GM21529 (cell line): ENCODE data around the gene EPHB6.
A peak's percentile ranks its signal among the peaks of the same experiment; 100 is the strongest.

Experiments used
- ATAC-seq: cut with Tn5 transposase; IDR thresholded peaks from one replicate; pipeline ENCODE4 v1.9.1; 2021; ENCODE audit not compliant: unreplicated experiment

Gene EPHB6

DNA sequence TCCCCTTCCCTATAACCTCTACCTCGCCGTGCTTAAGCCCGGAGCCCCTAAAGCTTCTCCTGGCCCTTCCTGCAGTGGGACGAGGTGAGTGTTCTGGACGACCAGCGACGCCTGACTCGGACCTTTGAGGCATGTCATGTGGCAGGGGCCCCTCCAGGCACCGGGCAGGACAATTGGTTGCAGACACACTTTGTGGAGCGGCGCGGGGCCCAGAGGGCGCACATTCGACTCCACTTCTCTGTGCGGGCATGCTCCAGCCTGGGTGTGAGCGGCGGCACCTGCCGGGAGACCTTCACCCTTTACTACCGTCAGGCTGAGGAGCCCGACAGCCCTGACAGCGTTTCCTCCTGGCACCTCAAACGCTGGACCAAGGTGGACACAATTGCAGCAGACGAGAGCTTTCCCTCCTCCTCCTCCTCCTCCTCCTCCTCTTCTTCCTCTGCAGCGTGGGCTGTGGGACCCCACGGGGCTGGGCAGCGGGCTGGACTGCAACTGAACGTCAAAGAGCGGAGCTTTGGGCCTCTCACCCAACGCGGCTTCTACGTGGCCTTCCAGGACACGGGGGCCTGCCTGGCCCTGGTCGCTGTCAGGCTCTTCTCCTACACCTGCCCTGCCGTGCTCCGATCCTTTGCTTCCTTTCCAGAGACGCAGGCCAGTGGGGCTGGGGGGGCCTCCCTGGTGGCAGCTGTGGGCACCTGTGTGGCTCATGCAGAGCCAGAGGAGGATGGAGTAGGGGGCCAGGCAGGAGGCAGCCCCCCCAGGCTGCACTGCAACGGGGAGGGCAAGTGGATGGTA is 9.2 kb downstream of the EPHB6 start:
- no peak for ATAC-seq

DNA sequence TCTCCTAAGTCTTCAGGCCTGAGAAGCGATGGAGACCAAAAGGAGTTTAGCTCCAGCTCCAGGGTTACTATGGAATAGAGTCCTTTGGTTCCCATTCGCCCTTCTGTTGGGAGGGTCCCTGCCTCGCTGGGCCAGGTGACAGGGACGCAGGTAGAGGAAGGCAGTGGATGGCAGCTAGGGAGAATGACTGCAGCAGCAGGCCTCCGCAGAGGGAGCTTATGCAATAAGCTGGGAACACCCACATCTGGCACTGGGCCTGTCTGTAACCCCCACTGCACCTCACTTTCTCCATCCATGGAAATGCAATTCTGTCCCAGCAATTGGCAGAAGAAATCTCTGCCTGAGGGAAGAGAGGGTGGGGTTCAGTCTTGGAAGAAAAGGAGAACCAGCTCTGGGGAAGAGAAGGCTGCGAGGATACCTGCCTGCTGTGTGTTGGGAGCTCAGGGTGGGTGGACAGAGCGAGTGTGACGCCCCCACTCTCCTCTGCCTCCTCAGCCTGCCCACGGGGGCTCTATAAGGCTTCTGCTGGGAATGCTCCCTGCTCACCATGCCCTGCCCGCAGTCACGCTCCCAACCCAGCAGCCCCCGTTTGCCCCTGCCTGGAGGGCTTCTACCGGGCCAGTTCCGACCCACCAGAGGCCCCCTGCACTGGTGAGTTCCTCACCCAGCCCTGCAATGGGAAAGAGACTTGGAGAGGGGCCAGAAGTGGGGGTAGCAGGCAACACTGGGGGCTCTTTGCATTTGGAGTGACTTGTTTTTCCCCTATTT is 10.3 kb downstream of the EPHB6 start:
- ATAC-seq, result no peak

DNA sequence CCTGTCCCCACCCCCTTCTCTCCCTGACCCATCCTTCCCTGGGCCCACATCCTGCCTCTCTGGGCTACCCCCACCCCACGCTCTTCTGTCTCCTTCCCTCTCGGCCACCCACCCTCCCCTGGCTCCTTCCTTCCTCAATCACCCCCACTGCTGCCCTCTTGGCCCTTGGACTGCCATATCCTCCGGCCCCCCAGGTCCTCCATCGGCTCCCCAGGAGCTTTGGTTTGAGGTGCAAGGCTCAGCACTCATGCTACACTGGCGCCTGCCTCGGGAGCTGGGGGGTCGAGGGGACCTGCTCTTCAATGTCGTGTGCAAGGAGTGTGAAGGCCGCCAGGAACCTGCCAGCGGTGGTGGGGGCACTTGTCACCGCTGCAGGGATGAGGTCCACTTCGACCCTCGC is 10.9 kb downstream of the EPHB6 start:
- no peak for ATAC-seq

DNA sequence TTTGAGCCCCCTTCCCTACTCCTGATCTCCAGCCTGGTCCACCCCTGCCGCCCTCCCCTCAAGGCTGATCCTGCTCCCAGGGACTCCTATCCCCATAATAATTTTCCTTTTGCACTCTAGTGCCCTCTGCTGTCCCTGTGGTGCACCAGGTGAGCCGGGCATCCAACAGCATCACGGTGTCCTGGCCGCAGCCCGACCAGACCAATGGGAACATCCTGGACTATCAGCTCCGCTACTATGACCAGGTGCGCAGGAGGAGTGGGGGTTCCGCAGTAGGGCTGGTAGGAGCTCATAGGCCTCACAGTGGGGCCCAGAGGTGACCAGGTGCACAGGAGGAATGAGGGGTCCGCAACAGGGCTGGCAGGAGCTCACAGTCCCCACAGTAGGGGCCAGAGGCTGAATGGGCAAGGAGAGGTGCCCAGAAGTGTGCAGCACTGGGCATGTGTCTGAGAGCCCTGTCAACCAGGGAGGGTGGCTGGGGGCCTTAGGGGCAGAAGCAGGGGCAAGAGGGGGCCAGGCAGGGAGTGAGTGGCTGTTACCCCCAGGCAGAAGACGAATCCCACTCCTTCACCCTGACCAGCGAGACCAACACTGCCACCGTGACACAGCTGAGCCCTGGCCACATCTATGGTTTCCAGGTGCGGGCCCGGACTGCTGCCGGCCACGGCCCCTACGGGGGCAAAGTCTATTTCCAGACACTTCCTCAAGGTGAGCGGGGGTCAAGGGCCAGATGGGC is 11.7 kb downstream of the EPHB6 start:
- no peak for ATAC-seq

DNA sequence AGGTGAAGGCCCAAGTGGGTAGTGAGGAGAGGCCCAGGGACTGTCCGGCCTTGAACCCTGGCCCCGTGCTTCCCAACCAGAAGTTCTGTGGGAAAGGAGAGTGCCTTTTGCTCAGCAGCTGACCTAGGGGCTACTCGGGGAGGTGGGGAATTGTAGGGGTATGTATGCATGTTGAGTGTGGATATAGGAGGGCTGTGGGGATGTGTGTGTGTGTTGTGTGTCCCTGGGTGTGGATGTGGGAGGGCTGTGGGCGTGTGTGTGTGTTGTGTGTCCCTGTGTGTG is 12.2 kb downstream of the EPHB6 start:
- ATAC-seq, result no peak

DNA sequence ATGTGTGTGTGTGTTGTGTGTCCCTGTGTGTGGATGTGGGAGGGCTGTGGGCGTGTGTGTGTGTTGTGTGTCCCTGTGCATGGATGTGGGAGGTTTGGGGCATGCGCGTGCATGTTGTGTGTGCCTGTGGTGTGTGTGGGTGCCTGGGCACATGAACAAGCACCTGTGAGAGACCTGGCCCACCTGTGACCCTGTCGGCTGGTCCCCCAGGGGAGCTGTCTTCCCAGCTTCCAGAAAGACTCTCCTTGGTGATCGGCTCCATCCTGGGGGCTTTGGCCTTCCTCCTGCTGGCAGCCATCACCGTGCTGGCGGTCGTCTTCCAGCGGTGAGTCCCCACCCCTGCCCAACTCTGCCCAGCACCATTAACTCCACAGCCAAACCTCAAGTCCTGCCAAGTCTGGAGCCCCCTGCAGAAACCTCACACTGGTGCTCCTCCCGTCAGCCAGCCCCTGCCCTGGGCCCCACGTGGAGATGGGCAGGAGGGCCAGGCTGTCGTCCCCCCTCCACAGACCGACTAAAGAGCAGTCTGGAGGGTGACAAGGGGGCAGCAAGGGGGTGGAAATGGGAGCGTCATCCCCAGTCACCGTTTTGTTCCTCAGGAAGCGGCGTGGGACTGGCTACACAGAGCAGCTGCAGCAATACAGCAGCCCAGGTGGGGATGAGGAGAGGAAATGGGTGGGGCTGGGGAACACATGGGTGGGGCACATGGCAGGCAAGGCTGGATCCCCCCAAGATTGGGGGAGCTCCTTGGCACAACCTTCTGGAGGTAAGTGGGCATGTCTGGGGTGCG is 12.7 kb downstream of the EPHB6 start:
- no peak for ATAC-seq

DNA sequence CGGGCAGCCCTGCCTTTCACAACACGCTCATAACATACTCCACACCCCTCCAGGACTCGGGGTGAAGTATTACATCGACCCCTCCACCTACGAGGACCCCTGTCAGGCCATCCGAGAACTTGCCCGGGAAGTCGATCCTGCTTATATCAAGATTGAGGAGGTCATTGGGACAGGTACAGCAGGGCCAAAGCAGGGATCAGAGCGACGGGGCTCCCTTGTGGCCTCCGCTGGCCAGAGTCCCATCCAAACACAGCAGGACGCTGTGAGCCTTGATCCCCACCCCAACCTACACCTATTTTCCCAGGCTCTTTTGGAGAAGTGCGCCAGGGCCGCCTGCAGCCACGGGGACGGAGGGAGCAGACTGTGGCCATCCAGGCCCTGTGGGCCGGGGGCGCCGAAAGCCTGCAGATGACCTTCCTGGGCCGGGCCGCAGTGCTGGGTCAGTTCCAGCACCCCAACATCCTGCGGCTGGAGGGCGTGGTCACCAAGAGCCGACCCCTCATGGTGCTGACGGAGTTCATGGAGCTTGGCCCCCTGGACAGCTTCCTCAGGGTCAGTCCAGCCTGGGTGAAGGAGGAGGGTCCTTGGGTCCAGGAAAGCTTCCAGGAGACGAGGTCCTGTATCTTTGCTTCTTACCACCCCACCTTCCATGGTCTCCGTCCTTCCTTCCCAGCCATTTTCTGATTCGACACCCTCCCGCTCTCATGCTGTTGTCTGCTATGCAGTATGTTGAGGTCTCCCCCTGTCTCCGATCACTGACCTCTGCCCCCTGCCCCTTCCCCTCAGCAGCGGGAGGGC is 13.5 kb downstream of the EPHB6 start:
- ATAC-seq, result no peak

DNA sequence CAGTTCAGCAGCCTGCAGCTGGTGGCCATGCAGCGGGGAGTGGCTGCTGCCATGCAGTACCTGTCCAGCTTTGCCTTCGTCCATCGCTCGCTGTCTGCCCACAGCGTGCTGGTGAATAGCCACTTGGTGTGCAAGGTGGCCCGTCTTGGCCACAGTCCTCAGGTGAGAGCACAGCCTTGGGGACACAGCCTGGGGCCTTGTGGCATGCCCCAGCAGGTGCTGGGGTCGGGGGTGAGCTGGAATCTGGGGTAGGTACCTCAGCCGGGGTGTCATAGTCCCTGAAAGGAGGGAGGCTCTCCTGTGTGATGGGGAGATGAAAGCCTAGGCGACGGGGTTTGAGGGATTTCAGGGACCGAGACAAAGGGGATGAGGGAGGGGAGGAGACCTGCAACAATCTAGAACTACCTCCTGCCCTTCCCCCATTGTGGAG is 14.1 kb downstream of the EPHB6 start:
- no peak for ATAC-seq

DNA sequence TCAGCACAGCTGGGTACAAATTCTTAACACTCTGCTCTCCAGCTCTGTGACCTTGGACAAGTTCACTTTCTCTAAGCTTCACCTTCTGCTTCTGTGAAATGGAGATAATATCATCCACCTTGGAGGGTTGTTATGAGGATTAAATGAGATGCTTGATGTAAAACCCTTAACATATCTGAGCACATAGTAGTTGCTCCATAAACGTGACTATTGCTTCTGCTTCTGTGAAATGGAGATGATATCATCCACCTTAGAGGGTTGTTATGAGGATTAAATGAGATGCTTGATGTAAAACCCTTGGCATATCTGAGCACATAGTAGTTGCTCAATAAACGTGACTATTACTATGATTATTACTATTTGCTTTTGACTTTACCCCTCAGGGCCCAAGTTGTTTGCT is 14.6 kb downstream of the EPHB6 start:
- no peak for ATAC-seq

DNA sequence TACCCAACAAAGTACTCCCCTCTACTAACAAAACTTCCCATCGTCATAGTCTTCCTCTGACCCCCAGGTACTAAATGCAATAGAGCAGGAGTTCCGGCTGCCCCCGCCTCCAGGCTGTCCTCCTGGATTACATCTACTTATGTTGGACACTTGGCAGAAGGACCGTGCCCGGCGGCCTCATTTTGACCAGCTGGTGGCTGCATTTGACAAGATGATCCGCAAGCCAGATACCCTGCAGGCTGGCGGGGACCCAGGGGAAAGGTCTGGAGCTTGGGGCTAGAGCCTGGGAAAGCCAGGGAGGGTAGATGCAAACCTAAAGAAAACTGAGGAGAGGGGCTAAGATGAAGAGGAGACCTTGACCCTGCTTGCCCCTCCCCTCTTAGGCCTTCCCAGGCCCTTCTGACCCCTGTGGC is 15.3 kb downstream of the EPHB6 start:
- no peak for ATAC-seq

DNA sequence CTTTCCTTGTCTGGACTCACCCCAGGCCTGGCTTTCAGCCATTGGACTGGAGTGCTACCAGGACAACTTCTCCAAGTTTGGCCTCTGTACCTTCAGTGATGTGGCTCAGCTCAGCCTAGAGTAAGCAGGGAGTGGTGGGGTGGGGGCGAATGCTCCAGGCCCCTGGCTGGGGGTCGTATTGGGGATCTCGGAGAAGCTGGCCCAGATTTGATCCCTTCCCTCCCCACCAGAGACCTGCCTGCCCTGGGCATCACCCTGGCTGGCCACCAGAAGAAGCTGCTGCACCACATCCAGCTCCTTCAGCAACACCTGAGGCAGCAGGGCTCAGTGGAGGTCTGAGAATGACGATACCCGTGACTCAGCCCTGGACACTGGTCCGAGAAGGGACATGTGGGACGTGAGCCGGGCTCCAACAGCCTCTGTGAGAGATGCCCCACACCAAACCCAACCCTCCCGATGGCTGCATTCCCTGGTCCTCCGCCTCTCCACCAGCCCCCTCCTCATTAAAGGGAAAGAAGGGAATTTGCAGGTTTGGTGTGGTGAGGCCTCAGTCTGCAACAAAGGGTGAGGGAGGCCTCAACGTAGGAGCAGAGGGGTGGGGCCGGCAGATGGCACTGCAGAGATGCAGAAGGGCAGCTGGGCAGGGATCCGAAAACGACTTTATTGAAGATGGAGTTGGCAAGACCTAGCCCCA is 15.8 kb downstream of the EPHB6 start:
- ATAC-seq, result no peak

DNA sequence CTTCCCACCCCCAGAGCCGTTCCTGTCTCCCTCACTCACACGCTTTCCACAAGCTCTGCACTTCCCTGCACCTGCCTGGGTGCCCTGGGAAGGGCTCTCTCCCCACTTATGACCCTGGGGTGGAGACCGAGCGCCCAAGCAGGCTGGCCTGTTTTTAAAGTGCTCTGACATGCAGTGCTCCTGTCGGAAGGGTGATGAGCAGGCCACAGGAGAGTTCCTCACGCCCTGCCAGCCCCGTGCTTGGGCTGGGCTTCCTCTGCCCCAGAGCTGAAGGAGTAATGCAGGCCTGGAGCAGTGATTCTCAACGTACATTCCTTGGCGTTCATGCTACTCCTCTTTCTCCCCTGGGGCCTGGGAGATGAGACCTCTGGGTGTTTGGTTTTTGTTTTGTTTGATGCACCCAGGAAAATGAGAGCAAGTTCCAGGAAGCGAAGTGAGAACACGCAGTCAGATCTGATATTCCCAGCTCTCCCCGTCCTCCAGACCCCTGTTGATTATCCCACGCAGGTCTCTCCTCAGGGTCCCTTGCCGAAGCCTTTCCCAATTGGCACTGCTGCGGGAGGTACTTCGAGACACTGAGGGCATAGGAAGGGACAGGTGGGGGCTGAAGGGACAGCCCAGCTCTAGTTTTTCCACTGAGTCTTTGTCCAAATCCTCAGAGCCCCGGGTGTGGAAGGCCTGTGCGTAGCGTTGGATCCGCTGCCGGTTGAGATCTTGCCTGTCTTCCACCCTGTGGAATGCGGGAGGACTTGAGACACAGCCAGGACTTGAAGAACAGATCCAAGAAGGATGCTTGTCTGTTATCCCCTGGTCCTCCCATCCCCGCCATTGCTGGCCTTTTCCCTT is 16.6 kb downstream of the EPHB6 start:
- ATAC-seq, result no peak

DNA sequence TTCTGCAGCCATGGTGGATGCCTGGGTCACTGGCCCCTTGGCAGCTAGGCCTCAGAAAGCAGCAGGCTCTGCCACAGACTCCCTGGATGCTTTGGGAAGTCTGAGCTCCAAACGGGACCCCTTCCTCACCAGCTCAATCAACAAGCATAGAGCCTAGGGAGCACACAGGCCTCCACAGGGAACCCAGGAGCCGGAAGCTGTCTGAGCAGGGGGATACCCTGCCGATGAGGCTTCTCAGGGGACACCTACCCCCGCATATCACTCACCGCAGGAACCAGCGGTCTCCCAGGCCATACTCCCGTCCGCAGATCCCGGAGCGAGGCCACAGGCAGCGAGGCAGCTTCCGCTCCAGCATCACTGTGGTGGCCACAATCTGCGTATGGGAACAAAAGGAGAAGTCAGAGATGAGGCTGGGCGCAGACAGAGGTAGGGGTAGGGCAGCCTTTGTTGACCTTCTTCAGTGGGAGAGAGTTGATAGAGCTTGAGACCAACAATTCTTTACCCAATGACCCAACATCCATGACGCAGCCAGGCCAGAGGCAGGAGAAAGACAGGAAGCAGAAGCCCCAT is 17.3 kb downstream of the EPHB6 start:
- no peak for ATAC-seq

DNA sequence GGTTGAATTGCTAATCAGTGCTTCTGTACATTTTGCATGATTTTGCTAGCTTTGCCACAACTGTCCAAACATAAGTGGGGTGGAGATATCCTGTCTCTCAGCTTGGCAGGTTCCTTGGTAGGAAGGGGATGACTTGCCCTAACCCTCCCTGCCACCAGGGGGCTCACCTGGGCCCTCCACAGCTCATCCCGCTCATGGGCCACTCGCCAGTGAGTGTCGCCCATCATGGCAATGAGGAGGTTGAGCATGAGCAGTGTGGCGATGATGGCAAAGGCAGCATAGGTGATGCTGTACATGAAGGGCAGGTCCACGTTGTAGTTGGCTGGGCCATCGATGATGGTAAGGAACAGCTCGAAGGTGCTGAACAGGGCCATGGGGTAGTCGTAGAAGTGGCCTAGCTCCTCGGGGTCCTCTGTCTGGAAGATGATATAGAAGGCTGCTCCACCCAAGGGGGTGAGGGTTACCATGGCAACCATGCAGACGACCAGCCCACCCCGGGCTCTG is 18.5 kb downstream of the EPHB6 start:
- ATAC-seq, result peak; percentile 81

DNA sequence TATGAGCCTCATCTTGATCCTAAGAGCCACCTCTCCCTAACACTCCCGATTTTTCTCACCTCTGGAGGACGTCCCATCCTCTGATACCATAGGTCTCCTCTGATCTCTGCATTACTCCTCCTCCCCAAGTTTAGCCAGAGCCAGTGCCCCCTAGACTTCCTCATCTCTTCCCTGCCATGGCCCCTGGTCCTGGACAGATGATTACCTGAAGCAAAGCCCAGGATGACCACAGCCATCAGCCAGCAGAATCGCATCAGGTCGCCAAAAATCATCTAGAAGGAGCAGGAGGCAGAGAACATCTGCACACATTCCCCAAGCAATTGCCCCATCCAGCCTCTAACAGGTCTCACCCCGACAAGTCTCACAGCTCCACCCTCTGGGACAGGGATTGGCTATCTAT is 19.0 kb downstream of the EPHB6 start:
- no peak for ATAC-seq

DNA sequence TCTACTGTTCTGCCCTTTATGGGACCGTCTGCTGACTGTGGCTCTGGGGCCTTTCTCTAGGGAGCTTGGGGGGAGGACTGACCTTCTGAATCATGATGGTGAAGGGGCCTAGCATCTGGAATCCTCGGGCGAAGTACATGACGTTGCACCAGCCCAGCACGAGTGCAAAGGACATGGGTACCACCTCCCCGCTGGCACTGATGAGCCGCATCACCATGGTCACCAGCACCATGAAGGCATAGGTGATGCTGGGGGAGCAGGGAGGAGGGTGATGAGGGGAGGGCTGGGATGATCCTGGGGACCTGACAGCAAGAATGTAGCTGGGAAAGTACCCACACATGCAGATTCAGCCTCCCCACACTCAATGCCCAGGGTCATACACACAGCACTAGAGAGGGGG is 19.5 kb downstream of the EPHB6 start:
- no peak for ATAC-seq

DNA sequence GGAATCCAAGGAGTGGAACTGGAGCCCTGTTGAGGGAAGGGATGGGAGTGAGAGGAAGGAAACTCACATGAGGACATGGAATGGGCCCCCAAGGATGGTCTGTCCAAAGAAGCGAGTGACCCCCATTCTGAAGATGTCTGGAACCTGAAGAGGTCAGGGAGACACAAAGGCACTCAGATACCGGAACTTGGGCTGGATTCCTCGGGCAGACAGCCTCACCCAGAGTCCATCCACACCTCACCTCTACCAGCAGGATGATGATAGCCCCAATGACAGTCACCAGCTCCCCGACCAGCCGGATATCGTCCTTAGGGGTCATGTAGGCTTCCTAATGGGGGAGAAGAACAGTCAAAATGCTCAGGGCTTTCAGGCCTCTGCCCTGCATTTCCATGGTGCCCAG is 20.0 kb downstream of the EPHB6 start:
- ATAC-seq, result no peak

DNA sequence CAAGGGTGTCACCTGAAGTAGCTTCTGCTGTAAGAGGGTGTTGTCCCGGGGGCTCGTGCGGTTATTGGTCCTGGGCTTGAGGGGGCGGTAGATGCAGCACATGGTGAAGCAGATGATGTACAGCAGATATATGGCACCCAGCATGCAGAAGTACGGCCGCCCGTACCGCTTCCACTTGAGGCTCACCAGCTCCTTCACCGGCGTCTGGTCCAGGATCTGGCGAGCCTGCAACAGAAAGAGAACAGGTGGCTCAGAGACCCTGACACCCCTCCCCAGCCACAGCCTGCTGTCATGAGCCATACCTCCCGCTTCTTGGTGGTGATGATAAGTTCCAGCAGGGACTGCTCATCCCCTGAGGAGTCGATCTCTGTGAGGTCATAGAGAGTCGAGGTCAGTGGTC is 20.6 kb downstream of the EPHB6 start:
- ATAC-seq, result no peak
